GM19324 (cell line): ENCODE results near the gene SMIM10L2A.
"Not testable (repeated sequence)": the region's sequence is repeated elsewhere in the genome, so short reads cannot be mapped to it uniquely, and the experiment has no call there.

Source experiments
- ATAC-seq: cut with Tn5 transposase; IDR thresholded peaks from one replicate; pipeline ENCODE4 v1.9.1; 2021; ENCODE audit warnings: mild to moderate bottlenecking, moderate library complexity; ENCODE audit not compliant: unreplicated experiment, low FRiP score

SMIM10L2A gene

GRCh38 chrX:135449637-135450550 lies 28.1 kb downstream of the SMIM10L2A start:
- ATAC-seq: no peak

- ATAC-seq: no peak
Measured at GRCh38 chrX:135453381-135453780, 31.6 kb downstream of the SMIM10L2A start.

GRCh38 chrX:135454816-135455215 lies 33.1 kb downstream of the SMIM10L2A start:
- ATAC-seq: no peak

- not testable (repeated sequence) for ATAC-seq
Measured at GRCh38 chrX:135461756-135462155, 40.0 kb downstream of the SMIM10L2A start.

GRCh38 chrX:135463937-135464336 lies 42.2 kb downstream of the SMIM10L2A start:
- no peak for ATAC-seq

- no peak for ATAC-seq
Measured at GRCh38 chrX:135476378-135476777, 54.6 kb downstream of the SMIM10L2A start.

- no peak for ATAC-seq
Measured at GRCh38 chrX:135477576-135477975, 55.8 kb downstream of the SMIM10L2A start.
